DOHH2 (cell line): ENCODE data around the gene MGMT.

Experiments
- H3F3A ChIP-seq: fragments of 200-600 bp; sonication (generic), shearing (Covaris generic); 2 replicates; pipeline ENCODE4 v1.6.0; 2016; ENCODE audit warnings: antibody characterized with exemption, mild to moderate bottlenecking; ENCODE audit not compliant: control insufficient read depth, insufficient read depth
- H3K27ac ChIP-seq: fragments of 200-600 bp; sonication (generic); 2 replicates; pipeline ENCODE4 v1.5.1; 2014; ENCODE audit warnings: low read depth, mild to moderate bottlenecking, low read length, moderate library complexity
- H3K27me3 ChIP-seq: fragments of 200-600 bp; sonication (generic); 2 replicates; pipeline ENCODE4 v1.6.1; 2014; ENCODE audit warnings: mild to moderate bottlenecking, low read length, mixed read lengths; ENCODE audit not compliant: control insufficient read depth
- H3K36me3 ChIP-seq: fragments of 200-600 bp; sonication (generic); 2 replicates; pipeline ENCODE4 v1.6.1; 2014; ENCODE audit warnings: mild to moderate bottlenecking, low read length, moderate library complexity, mixed read lengths; ENCODE audit not compliant: control insufficient read depth
- H3K4me1 ChIP-seq: fragments of 200-600 bp; sonication (generic); 2 replicates; pipeline ENCODE4 v1.6.1; 2014; ENCODE audit warnings: mild to moderate bottlenecking, low read length, mixed read lengths; ENCODE audit not compliant: control insufficient read depth
- H3K4me2 ChIP-seq: fragments of 200-600 bp; sonication (generic); 2 replicates; pipeline ENCODE4 v1.6.0; 2014; ENCODE audit warnings: mild to moderate bottlenecking, low read length, moderate library complexity
- H3K4me3 ChIP-seq: fragments of 200-600 bp; sonication (generic); 2 replicates; pipeline ENCODE4 v1.5.1; 2014; ENCODE audit warnings: mild to moderate bottlenecking, low read length, mixed read lengths
- H3K79me2 ChIP-seq: fragments of 200-600 bp; sonication (generic); 2 replicates; pipeline ENCODE4 v1.6.1; 2014; ENCODE audit warnings: mild to moderate bottlenecking, low read length, mixed read lengths; ENCODE audit not compliant: control insufficient read depth
- H3K9me2 ChIP-seq: fragments of 200-600 bp; sonication (generic); replicated peaks from 2 replicates; pipeline ENCODE4 v1.6.1; 2014; ENCODE audit warnings: mild to moderate bottlenecking, low read length, mixed read lengths; ENCODE audit not compliant: control insufficient read depth
- H3K9me3 ChIP-seq: fragments of 200-600 bp; sonication (generic); 2 replicates; pipeline ENCODE4 v1.6.1; 2014; ENCODE audit warnings: antibody characterized with exemption, low read length, mixed read lengths; ENCODE audit not compliant: control insufficient read depth, insufficient read depth
- H4K20me1 ChIP-seq: fragments of 200-600 bp; sonication (generic); 2 replicates; pipeline ENCODE4 v1.6.0; 2014; ENCODE audit warnings: low read depth, mild to moderate bottlenecking, antibody characterized with exemption, low read length, moderate library complexity; ENCODE audit not compliant: control insufficient read depth, insufficient read depth
- EZH2phosphoT487 ChIP-seq: fragments of 200-600 bp; sonication (generic); IDR thresholded peaks from 2 replicates; pipeline ENCODE4 v1.6.1; 2017; ENCODE audit warnings: borderline replicate concordance, mild to moderate bottlenecking, antibody characterized with exemption, low read length, moderate library complexity, mixed read lengths
- TF ChIP-seq, protein P1 (sequence below): fragments of 200-600 bp; sonication (generic); IDR thresholded peaks from one replicate; pipeline ENCODE4 v1.5.1; 2014; ENCODE audit warnings: antibody characterized with exemption, mild to moderate bottlenecking, low read depth, low read length; ENCODE audit not compliant: poor library complexity, severe bottlenecking

Gene MGMT

DNA sequence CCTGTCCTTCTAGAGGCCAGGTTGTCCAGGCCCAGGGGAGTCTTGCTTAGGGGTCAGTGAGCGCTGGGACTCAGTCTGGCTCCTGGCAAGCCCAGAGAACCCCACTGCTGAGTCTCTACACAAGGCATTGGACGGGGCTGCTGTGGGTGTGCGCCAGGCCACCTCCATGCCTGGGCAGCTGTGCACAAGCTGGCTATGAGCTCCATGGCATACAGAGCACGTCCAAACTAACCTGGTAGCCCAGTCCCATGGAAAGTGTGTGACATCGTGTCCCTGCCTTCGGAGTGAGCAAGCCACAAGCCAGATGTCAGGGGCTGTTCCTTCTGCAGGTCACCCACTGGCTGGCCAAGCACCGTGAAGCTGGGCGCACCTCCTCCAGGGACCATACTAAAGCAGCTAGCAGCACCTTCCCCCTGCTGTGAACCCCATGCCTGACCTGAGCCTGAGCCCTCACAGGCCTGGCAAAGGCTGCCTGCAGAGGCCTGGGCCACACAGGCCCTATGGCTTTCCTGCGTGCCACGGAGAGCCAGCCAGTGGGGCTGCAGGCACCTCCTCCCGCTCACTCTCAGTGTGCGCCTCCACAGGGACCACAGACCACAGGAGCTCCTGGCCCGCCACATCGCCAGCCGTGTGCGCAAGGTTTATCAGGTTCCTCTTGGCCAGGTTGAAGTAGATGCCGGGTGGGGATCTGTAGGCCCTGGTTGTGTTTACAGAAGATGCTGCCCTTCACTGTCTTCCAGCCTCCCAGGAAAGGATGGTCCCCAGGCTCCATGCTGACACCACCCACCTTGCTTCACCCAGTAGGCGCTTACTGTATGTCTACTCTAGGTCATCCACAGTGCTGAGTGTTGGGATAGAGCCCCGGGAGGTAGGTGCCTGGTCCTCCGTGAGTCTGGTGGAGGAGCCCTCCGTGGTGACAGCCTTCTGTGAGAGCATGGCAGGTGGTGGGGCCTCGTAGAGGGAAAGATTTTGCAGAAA lies 277.4 kb downstream of the MGMT start:
- H4K20me1 ChIP-seq: no peaks in the 10 kb centered on the region
- H3K27ac ChIP-seq: no peak overlapping the region
- TF ChIP-seq, protein P1, sequence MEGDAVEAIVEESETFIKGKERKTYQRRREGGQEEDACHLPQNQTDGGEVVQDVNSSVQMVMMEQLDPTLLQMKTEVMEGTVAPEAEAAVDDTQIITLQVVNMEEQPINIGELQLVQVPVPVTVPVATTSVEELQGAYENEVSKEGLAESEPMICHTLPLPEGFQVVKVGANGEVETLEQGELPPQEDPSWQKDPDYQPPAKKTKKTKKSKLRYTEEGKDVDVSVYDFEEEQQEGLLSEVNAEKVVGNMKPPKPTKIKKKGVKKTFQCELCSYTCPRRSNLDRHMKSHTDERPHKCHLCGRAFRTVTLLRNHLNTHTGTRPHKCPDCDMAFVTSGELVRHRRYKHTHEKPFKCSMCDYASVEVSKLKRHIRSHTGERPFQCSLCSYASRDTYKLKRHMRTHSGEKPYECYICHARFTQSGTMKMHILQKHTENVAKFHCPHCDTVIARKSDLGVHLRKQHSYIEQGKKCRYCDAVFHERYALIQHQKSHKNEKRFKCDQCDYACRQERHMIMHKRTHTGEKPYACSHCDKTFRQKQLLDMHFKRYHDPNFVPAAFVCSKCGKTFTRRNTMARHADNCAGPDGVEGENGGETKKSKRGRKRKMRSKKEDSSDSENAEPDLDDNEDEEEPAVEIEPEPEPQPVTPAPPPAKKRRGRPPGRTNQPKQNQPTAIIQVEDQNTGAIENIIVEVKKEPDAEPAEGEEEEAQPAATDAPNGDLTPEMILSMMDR: no peak
- no peak for TF ChIP-seq EZH2phosphoT487
- no peaks in the 10 kb centered on the region for H3K27me3 ChIP-seq
- no peaks in the 10 kb centered on the region for H3K36me3 ChIP-seq
- no peak overlapping the region for H3K4me3 ChIP-seq
- no peaks in the 10 kb centered on the region; the same call in 1 of the 2 replicates for H3K9me3 ChIP-seq
- no peaks in the 10 kb centered on the region for H3K9me2 ChIP-seq
- H3K79me2 ChIP-seq: no peaks in the 10 kb centered on the region
- H3K4me1 ChIP-seq: peaks cover 2% of the 10 kb centered on the region; the same call in 1 of the 2 replicates
- H3F3A ChIP-seq: no peaks in the 10 kb centered on the region
- no peak overlapping the region for H3K4me2 ChIP-seq

DNA sequence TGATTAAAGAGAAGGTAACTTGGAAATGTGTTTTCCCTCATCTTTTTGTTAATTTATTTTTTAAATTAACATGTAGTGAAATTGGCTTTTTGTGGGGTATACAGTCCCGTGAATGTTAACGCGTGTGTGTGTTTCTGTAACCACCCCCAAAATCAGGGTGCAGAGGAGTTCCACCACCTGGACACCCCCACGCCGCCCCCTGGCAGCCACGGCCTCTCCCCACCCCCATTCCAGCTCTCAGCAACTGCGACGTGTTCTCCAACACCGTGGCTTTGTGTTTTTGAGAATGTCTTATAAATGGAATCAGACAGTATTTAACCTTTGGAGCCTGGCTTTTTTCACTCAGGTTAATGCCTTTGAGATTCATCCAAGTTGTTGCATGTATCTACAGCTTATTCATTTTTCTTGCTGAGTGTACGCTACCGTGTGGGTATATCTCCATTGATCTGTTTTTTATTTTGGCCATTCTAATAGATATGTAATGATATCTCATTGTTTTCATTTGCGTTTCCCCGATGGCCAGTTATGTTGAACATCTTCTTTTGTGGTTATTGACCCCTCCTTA lies 278.2 kb downstream of the MGMT start:
- Histone ChIP-seq H3K27ac (no peak overlapping the region), H3K79me2 (no peaks in the 10 kb centered on the region), H3K9me3 (no peaks in the 10 kb centered on the region; the same call in 1 of the 2 replicates), H3K4me1 (no peaks in the 10 kb centered on the region), H3K4me2 (no peak overlapping the region), H3F3A (no peaks in the 10 kb centered on the region), H3K27me3 (no peaks in the 10 kb centered on the region), H3K4me3 (no peak overlapping the region), H3K9me2 (no peaks in the 10 kb centered on the region), H3K36me3 (no peaks in the 10 kb centered on the region), H4K20me1 (no peaks in the 10 kb centered on the region)
- TF ChIP-seq, protein P1: no peak
- no peak for TF ChIP-seq EZH2phosphoT487

DNA sequence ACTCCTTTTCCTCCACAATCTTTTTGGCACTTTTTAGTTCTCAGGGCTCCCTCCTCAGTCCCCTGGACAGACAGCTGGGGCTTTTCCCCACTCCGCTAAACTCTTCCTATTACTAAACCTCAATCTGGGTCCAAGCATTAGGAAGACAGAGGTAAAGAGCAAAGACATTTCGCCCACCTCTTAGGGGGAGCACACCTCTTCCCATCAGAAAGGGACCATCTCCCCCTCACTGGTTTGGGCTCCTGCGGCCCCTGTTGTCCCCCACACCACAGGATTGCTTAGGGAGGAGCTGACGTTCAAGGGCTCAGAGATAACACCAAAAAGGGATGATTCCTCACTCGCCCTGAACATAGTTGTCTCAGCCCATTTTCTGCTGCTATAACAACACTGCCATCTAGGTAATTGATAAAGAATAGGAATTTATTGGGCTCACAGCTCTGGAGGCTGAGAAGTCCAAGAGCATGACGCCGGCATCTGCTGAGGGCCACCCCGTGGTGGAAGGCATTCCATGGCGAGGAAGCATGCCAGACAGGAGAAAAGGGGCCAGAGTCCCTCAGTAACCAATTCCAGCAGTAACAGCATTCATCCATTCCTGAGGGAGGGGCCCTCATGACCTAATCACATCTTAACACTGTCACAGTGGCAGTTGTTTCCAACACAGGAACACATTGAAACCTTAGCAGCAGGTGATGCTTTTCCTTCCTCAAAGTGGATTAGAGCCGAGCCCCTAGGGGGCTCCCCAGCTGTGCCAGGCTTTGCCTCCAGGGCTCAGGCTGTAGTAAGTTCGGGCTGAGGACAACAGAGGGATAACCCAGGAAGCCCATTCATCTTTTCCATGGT lies 287.4 kb downstream of the MGMT start:
- no peak overlapping the region for H3K4me3 ChIP-seq
- H4K20me1 ChIP-seq: no peaks in the 10 kb centered on the region
- H3K27me3 ChIP-seq: no peaks in the 10 kb centered on the region
- H3K4me1 ChIP-seq: no peaks in the 10 kb centered on the region
- H3K9me2 ChIP-seq: no peaks in the 10 kb centered on the region
- H3K79me2 ChIP-seq: no peaks in the 10 kb centered on the region
- H3K9me3 ChIP-seq: 0 out of 2 replicates have a peak, but pooled peaks cover 5% of the 10 kb centered on the region
- H3K36me3 ChIP-seq: no peaks in the 10 kb centered on the region; the same call in 1 of the 2 replicates
- no peaks in the 10 kb centered on the region for H3F3A ChIP-seq
- no peak overlapping the region for H3K27ac ChIP-seq
- TF ChIP-seq, protein P1: no peak
- no peak for TF ChIP-seq EZH2phosphoT487
- H3K4me2 ChIP-seq: no peak overlapping the region
